Endothelial cell of umbilical vein (primary cell): ENCODE data around the gene QSOX2. TPM values are rescaled to one million over a fixed set of nuclear protein-coding genes. Genes with fewer than 3 reads are reported as not detected.

Experiments
- BruUV-seq: library from RNA; stranded (reverse); fragments of 400-500 nt; replicated peaks from 2 replicates; lab custom pipeline; 2021; lab: Mats Ljungman, UMichigan
- CTCF ChIA-PET: fragments of 300-600, 350-600 bp; sonication (Branson Sonifier 250); formaldehyde crosslinking; loops from one replicate; lab custom pipeline; 2021; ENCODE audit warnings: antibody characterized with exemption, inconsistent platforms; lab: Charles Lee
- POLR2A ChIA-PET: fragments of 300-600, 350-600 bp; sonication (Branson Sonifier 250); formaldehyde crosslinking; loops from one replicate; lab custom pipeline; 2021; ENCODE audit warnings: antibody characterized with exemption, inconsistent platforms; lab: Charles Lee
- DNase-seq: peaks from one replicate; pipeline ENCODE4 v3.0.0-alpha.2; 2011; ENCODE audit warnings: low read depth, low spot score
- FAIRE-seq: peaks from 2 replicates; lab custom pipeline; 2011; peaks lifted over from hg19 to GRCh38; lab: Jason Lieb, UNC
- H2AFZ ChIP-seq: 2 replicates; pipeline ENCODE4 v1.6.0; 2012; ENCODE audit warnings: low read depth, low read length, control low read depth, inconsistent platforms
- H3K27ac ChIP-seq: 2 replicates; pipeline ENCODE4 v1.5.1; 2011; ENCODE audit warnings: low read depth, mild to moderate bottlenecking, control low read depth, low read length, moderate library complexity; ENCODE audit not compliant: insufficient read depth
- H3K27me3 ChIP-seq, 2 experiments: 2 replicates each; pipeline versions ENCODE4 v1.6.0 to v1.6.1; 2011; ENCODE audit warnings: low read length in 2 of 2, mixed read lengths in 1 of 2; ENCODE audit not compliant: control insufficient read depth in 2 of 2, insufficient read depth in 2 of 2
- H3K36me3 ChIP-seq, 2 experiments: 2 replicates in 1 of 2; 3 replicates in 1 of 2; pipeline ENCODE4 v1.5.1; 2011; ENCODE audit warnings: low read length in 2 of 2, mild to moderate bottlenecking in 1 of 2, moderate library complexity in 1 of 2; ENCODE audit not compliant: control insufficient read depth in 2 of 2, insufficient read depth in 2 of 2; ENCODE audit errors: extremely low read depth in 1 of 2
- H3K4me1 ChIP-seq: 3 replicates; pipeline ENCODE4 v1.5.1; 2011; ENCODE audit warnings: mild to moderate bottlenecking, low read length; ENCODE audit not compliant: control insufficient read depth, insufficient read depth; ENCODE audit errors: extremely low read depth
- H3K4me2 ChIP-seq: 2 replicates; pipeline ENCODE4 v1.6.1; 2011; ENCODE audit warnings: low read length, control low read depth, mixed read lengths; ENCODE audit not compliant: insufficient read depth
- H3K4me3 ChIP-seq, 3 experiments: fragments of 200-600 bp in 1 of 3; sonication (generic), shearing (Covaris generic) in 1 of 3; replicated peaks in 1 of 3; 2 replicates each; pipeline ENCODE4 v1.5.1; 2011 to 2016; ENCODE audit warnings: control low read depth in 3 of 3, low read length in 3 of 3, mild to moderate bottlenecking in 2 of 3, inconsistent platforms in 1 of 3, low read depth in 1 of 3, moderate library complexity in 1 of 3; ENCODE audit not compliant: insufficient read depth in 1 of 3
- H3K79me2 ChIP-seq: 2 replicates; pipeline ENCODE4 v1.6.0; 2012; ENCODE audit warnings: low read length, inconsistent platforms; ENCODE audit not compliant: control insufficient read depth, insufficient read depth
- H3K9ac ChIP-seq: replicated peaks from 2 replicates; pipeline ENCODE3; 2011; ENCODE audit warnings: low read length, control low read depth; ENCODE audit not compliant: insufficient read depth; ENCODE audit errors: extremely low read depth
- H3K9me1 ChIP-seq: replicated peaks from 3 replicates; pipeline ENCODE4 v1.6.0; 2011; ENCODE audit warnings: mild to moderate bottlenecking, low read length; ENCODE audit not compliant: control insufficient read depth, insufficient read depth; ENCODE audit errors: extremely low read depth
- H3K9me3 ChIP-seq: replicated peaks from 2 replicates; pipeline ENCODE4 v1.5.1; 2012; ENCODE audit warnings: low read length, inconsistent platforms; ENCODE audit not compliant: control insufficient read depth, insufficient read depth
- H4K20me1 ChIP-seq: replicated peaks from 2 replicates; pipeline ENCODE3; 2011; ENCODE audit warnings: mild to moderate bottlenecking, low read length; ENCODE audit not compliant: control insufficient read depth, insufficient read depth; ENCODE audit errors: extremely low read depth
- EZH2 ChIP-seq: IDR thresholded peaks from 2 replicates; pipeline ENCODE4 v1.6.1; 2012; ENCODE audit warnings: borderline replicate concordance, low read depth, mild to moderate bottlenecking, moderate library complexity, low read length, inconsistent platforms; ENCODE audit not compliant: severe bottlenecking
- FOS ChIP-seq: IDR thresholded peaks from 2 replicates; pipeline ENCODE4 v1.6.1; 2011; ENCODE audit warnings: mild to moderate bottlenecking, low read length, moderate library complexity, borderline replicate concordance; ENCODE audit not compliant: insufficient read depth
- GATA2 ChIP-seq: IDR thresholded peaks from 2 replicates; pipeline ENCODE4 v1.7.0; 2011; ENCODE audit warnings: low read depth, mild to moderate bottlenecking, moderate library complexity, mixed read lengths, low read length; ENCODE audit not compliant: insufficient read length, insufficient read depth
- JUN ChIP-seq: IDR thresholded peaks from 2 replicates; pipeline ENCODE4 v1.6.1; 2011; ENCODE audit warnings: borderline replicate concordance, low read depth; ENCODE audit not compliant: insufficient read length, insufficient read depth
- MAX ChIP-seq: IDR thresholded peaks from 2 replicates; pipeline ENCODE4 v1.6.1; 2011; ENCODE audit not compliant: insufficient read depth, insufficient read length
- MYC ChIP-seq: IDR thresholded peaks from one replicate; pipeline ENCODE4 v1.6.1; 2011; ENCODE audit warnings: mild to moderate bottlenecking, low read depth, low read length
- POLR2A ChIP-seq: IDR thresholded peaks from 2 replicates; pipeline ENCODE4 v1.6.1; 2012; ENCODE audit warnings: low read depth, mild to moderate bottlenecking, control low read depth, low read length
- POLR2AphosphoS5 ChIP-seq: IDR thresholded peaks from 2 replicates; pipeline ENCODE4 v1.6.1; 2012; ENCODE audit warnings: low read depth, mild to moderate bottlenecking, control low read depth, low read length, moderate library complexity; ENCODE audit not compliant: insufficient read depth
- dilution Hi-C: fragments of 300-500 bp; cut with MboI; formaldehyde crosslinking; loops from one replicate; pipeline ENCODE4 v1.15.0; 2019; ENCODE audit warnings: low sequenced_read_pairs; ENCODE audit not compliant: extremely low pct_ligation_motif_present
- intact Hi-C: fragments of 100-400 bp; cut with micrococcal nuclease; formaldehyde crosslinking; loops from one replicate; pipeline ENCODE4 v1.10.0; 2022
- polyA plus RNA-seq, 4 experiments: library from polyadenylated mRNA; depleted of rRNA in 3 of 4; stranded (reverse) in 3 of 4; unstranded in 1 of 4; fragments of >200 nt; gene quantifications; 2 replicates each; pipeline versions ENCODE4 v1.2.1 to v1.2.3, GENCODE V29; 2011 to 2012; ENCODE audit warnings: missing spikeins in 1 of 4
- total RNA-seq: library from RNA; stranded (reverse); gene quantifications from 2 replicates; pipeline ENCODE4 v1.2.3, GENCODE V29; 2021
- TF ChIP-seq, protein P1 (sequence below), 2 donors: IDR thresholded peaks; 1 replicate in 1 of 2; 2 replicates in 1 of 2; pipeline ENCODE4 v1.5.1; 2011; ENCODE audit warnings: low read length in 2 of 2, mild to moderate bottlenecking in 2 of 2, moderate library complexity in 2 of 2, control low read depth in 1 of 2, inconsistent platforms in 1 of 2, low read depth in 1 of 2; ENCODE audit not compliant: insufficient read depth in 1 of 2; ENCODE audit errors: extremely low read depth in 1 of 2

The QSOX2 gene
- total and polyA plus RNA-seq, 2 donors (not counting 3 experiments of a cell fraction or from before 2014, with no cell fraction given), result 16.4 to 23.4 TPM

DNA sequence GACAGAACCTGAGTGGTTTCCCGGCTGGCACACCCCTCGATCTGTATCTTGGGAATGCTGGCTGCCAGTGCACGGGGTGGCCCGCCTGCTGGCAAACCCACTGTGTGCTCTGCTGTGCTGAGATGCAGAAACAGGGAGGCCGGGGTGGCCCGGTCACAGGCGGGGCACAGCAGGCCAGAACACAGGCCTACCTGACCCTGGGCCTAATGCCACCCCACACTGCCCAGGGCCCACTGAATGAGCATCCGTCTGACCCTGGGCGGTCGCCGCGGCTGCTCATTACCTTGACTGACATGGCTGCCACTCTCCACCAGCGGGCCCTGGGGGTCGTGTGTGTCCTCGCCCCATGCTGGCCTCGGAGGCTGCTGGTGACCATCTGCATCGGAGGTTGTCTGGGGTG, 14.2 kb upstream of the QSOX2 start:
- TF ChIP-seq MAX, result no peak
- TF ChIP-seq FOS, result no peak
- TF ChIP-seq EZH2, result no peak
- TF ChIP-seq POLR2AphosphoS5, result no peak
- TF ChIP-seq, protein P1, sequence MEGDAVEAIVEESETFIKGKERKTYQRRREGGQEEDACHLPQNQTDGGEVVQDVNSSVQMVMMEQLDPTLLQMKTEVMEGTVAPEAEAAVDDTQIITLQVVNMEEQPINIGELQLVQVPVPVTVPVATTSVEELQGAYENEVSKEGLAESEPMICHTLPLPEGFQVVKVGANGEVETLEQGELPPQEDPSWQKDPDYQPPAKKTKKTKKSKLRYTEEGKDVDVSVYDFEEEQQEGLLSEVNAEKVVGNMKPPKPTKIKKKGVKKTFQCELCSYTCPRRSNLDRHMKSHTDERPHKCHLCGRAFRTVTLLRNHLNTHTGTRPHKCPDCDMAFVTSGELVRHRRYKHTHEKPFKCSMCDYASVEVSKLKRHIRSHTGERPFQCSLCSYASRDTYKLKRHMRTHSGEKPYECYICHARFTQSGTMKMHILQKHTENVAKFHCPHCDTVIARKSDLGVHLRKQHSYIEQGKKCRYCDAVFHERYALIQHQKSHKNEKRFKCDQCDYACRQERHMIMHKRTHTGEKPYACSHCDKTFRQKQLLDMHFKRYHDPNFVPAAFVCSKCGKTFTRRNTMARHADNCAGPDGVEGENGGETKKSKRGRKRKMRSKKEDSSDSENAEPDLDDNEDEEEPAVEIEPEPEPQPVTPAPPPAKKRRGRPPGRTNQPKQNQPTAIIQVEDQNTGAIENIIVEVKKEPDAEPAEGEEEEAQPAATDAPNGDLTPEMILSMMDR (IDR thresholded peaks at IDR 0.05; ENCODE audit: extremely low read depth in 1 of 2, insufficient read depth in 1 of 2, low read depth in 1 of 2, low read length in 2 of 2), result no peak
- Histone ChIP-seq H3K79me2 (no peaks in the 10 kb centered on the region), H3K9me1 (no peaks in the 10 kb centered on the region), H3K4me1 (no peaks in the 10 kb centered on the region), H3K27ac (no peak overlapping the region), H3K4me3 (no peak overlapping the region), H3K27me3 (no peaks in the 10 kb centered on the region), H3K9me3 (no peaks in the 10 kb centered on the region), H2AFZ (no peak overlapping the region), H3K9ac (no peak overlapping the region), H4K20me1 (no peaks in the 10 kb centered on the region), H3K4me2 (no peak overlapping the region), H3K36me3 (no peaks in the 10 kb centered on the region)
- dilution Hi-C loops, result no loop called here
- CTCF ChIA-PET, result no interaction called here
- no TSS peak for BruUV-seq
- POLR2A ChIA-PET, result no interaction called here
- intact Hi-C loops, result no loop called here
- DNase-seq, result no peak
- no peak for FAIRE-seq

DNA sequence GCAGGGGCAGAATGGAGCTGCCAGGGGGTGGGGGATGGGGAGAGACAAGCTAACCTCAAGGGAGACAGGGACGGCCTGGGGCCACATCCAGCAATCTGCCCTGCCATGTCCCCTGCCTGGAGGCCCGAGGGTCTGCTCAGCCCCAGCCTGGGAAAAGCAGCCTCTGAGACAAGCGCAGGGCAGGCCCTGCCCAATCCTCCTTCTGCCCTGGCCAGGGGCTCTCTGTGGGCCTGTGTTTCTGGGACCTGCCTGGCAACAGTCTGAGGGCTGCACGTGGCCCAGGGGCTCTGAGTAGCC, 13.9 kb upstream of the QSOX2 start:
- H3K9me3 ChIP-seq, result no peaks in the 10 kb centered on the region
- no peak overlapping the region for H3K9ac ChIP-seq
- no peak for DNase-seq
- peaks cover 0 to 1% of the 10 kb centered on the region in 2 experiments for H3K27me3 ChIP-seq
- no peak for TF ChIP-seq POLR2A
- no peak for TF ChIP-seq FOS
- TF ChIP-seq, protein P1 (IDR thresholded peaks at IDR 0.05; ENCODE audit: extremely low read depth in 1 of 2, insufficient read depth in 1 of 2, low read depth in 1 of 2, low read length in 2 of 2), result no peak
- no peak for TF ChIP-seq MYC
- TF ChIP-seq GATA2, result no peak
- TF ChIP-seq MAX, result no peak
- TF ChIP-seq JUN, result no peak
- TF ChIP-seq POLR2AphosphoS5, result no peak
- no peak for TF ChIP-seq EZH2
- dilution Hi-C loops, result no loop called here
- H3K4me1 ChIP-seq, result no peaks in the 10 kb centered on the region
- H3K79me2 ChIP-seq, result no peaks in the 10 kb centered on the region
- no peaks in the 10 kb centered on the region for H3K9me1 ChIP-seq
- no peak overlapping the region for H3K4me3 ChIP-seq
- no peak overlapping the region for H3K27ac ChIP-seq
- H4K20me1 ChIP-seq, result no peaks in the 10 kb centered on the region
- POLR2A ChIA-PET, result no interaction called here
- H2AFZ ChIP-seq, result no peak overlapping the region
- H3K36me3 ChIP-seq, result no peaks in the 10 kb centered on the region
- no peak overlapping the region for H3K4me2 ChIP-seq
- intact Hi-C loops, result no loop called here
- FAIRE-seq, result no peak
- CTCF ChIA-PET, result no interaction called here
- BruUV-seq, result no TSS peak
